ENCODE results near the gene MC1R.
"Not testable (repeated sequence)": the region's sequence is repeated elsewhere in the genome, so short reads cannot be mapped to it uniquely, and the experiment has no call there.

The MC1R gene

GRCh38 chr16:89934611-89935553, 16.2 kb downstream of the MC1R start:
- no peak for DNase-seq (ENCODE audit: low read depth, low spot score)

GRCh38 chr16:89935620-89936019, 17.0 kb downstream of the MC1R start:
- not testable (repeated sequence) for DNase-seq (ENCODE audit: low read depth, low spot score)

- no peak for DNase-seq (ENCODE audit: low read depth, low spot score)
These were observed 17.4 kb downstream of the MC1R start for GRCh38 chr16:89936034-89936433.

- no peak for DNase-seq (ENCODE audit: low read depth, low spot score)
These were observed 17.8 kb downstream of the MC1R start for GRCh38 chr16:89936508-89936907.

- DNase-seq (ENCODE audit: low read depth, low spot score) = no peak
These were observed 18.3 kb downstream of the MC1R start for GRCh38 chr16:89936981-89937380.

GRCh38 chr16:89938175-89938885, 19.7 kb downstream of the MC1R start:
- DNase-seq (ENCODE audit: low read depth, low spot score) = no peak

GRCh38 chr16:89944773-89945172, 26.1 kb downstream of the MC1R start:
- no peak for DNase-seq (ENCODE audit: low read depth, low spot score)

GRCh38 chr16:89945654-89946053, 27.0 kb downstream of the MC1R start:
- no peak for DNase-seq (ENCODE audit: low read depth, low spot score)

- DNase-seq (ENCODE audit: low read depth, low spot score) = no peak
These were observed 27.9 kb downstream of the MC1R start for GRCh38 chr16:89946515-89946914.

GRCh38 chr16:89949121-89949742, 30.6 kb downstream of the MC1R start:
- peak; percentile 22 for DNase-seq (ENCODE audit: low read depth, low spot score)

- no peak for DNase-seq (ENCODE audit: low read depth, low spot score)
These were observed 31.1 kb downstream of the MC1R start for GRCh38 chr16:89949756-89950155.

GRCh38 chr16:89951509-89951908, 32.8 kb downstream of the MC1R start:
- no peak for DNase-seq (ENCODE audit: low read depth, low spot score)

GRCh38 chr16:89952049-89952448, 33.4 kb downstream of the MC1R start:
- DNase-seq (ENCODE audit: low read depth, low spot score) = no peak

- no peak for DNase-seq (ENCODE audit: low read depth, low spot score)
These were observed 33.9 kb downstream of the MC1R start for GRCh38 chr16:89952551-89952950.

- DNase-seq (ENCODE audit: low read depth, low spot score) = no peak
These were observed 35.2 kb downstream of the MC1R start for GRCh38 chr16:89953671-89954406.

- DNase-seq (ENCODE audit: low read depth, low spot score) = no peak
These were observed 35.8 kb downstream of the MC1R start for GRCh38 chr16:89954462-89954861.

GRCh38 chr16:89955001-89955685, 36.5 kb downstream of the MC1R start:
- DNase-seq (ENCODE audit: low read depth, low spot score) = no peak

- no peak for DNase-seq (ENCODE audit: low read depth, low spot score)
These were observed 38.0 kb downstream of the MC1R start for GRCh38 chr16:89956505-89957215.

GRCh38 chr16:89957216-89957785, 38.6 kb downstream of the MC1R start:
- DNase-seq (ENCODE audit: low read depth, low spot score) = no peak

GRCh38 chr16:89958068-89958467, 39.4 kb downstream of the MC1R start:
- DNase-seq (ENCODE audit: low read depth, low spot score) = peak; percentile 28

Measured in astrocyte of the hippocampus (primary cell).